GM10266 (cell line): ENCODE data around the gene ECEL1.

Experiments
- DNase-seq: peaks from one replicate; pipeline ENCODE4 v3.0.0; 2012; ENCODE audit errors: extremely low spot score
- CTCF ChIP-seq: IDR thresholded peaks from 2 replicates; pipeline ENCODE4 v1.5.1; 2012; ENCODE audit warnings: mild to moderate bottlenecking, low read depth; ENCODE audit not compliant: control insufficient read depth, insufficient read depth; ENCODE audit errors: missing control alignments

Gene ECEL1

GRCh38 chr2:232502911-232503808 is 15.5 kb upstream of the ECEL1 start:
- DNase-seq = no peak
- no peak for TF ChIP-seq CTCF

- TF ChIP-seq CTCF = no peak
These were observed 14.9 kb upstream of the ECEL1 start for GRCh38 chr2:232502511-232502910.

DNA sequence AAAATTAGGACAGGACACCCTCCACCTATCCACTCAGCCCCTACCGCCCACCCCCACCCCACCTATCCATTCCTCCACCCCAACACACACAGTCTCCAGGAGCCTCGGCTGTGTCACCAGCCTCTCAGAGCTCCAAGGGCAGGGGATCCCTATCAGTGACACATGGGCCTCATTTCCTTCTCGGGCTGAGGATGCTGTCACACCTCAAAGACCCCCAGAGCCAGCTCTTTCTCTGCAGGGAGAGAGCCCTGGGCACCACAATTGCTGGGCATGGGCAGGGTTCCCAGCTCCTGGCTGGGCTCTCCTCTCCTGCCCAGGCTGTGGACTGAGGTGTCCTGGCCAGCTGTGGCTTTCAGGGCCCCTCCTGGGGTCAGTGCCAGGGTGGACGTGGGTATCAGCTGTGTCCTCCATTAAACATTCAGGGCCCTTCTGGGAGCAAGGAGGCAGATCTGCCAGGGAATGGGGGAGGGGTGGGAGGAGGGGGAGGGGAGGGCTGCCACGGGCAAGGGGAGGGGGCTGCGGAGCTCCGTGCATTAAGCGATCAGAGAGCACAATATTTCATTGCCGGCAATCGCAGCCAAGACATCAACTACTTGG is 14.3 kb upstream of the ECEL1 start:
- TF ChIP-seq CTCF = no peak
- DNase-seq = no peak

More at GRCh38 chr2:232502511-232502910, 14.9 kb upstream of the ECEL1 start:
- no peak for DNase-seq

DNA sequence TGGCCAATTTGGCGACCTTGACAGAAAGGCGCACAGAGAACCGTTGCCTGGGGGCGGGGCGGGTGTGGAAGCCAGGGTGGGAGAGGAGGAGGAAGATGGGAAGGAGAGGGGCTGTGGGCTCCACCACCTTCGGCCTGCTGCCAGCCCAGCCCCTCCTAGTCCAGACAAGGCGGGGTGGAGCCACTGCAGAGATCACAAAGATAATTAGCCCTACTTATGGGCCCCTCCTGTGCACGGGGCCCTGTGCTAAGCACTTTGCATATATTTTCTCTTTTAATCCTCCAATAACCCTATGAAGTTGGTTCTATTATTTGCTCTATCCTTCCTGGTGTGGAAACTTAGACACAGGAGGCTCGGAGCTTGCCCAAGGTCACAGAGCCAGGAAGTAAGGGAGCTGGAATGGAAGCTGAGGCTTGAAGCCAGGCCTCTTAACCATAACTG is 13.7 kb upstream of the ECEL1 start:
- no peak for TF ChIP-seq CTCF
- no peak for DNase-seq

DNA sequence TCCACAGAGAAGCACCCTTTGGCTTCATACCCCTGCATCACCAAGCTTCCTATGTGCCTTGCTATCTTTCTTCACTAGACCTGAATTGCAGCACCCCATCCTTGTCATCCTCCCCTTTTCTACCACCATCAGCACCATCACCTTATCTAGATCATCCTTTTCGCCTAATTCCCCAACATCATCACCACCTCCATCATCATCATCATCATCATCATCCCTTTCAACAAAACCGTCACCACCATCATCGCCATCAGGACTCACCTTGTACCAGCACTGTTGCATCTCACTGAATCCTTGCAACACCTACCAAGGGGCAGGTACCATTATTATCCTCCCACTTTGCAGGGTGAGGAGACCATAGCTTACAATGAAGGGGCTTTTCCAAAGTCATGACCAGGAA is 10.8 kb upstream of the ECEL1 start:
- no peak for TF ChIP-seq CTCF
- no peak for DNase-seq

- no peak for TF ChIP-seq CTCF
- no peak for DNase-seq
These were observed 9.7 kb upstream of the ECEL1 start for GRCh38 chr2:232497348-232497747.
